Urinary bladder (tissue), 4 donors: Measurements from ENCODE around the gene CAPN12. TPM values are rescaled to one million over a fixed set of nuclear protein-coding genes. Genes with fewer than 3 reads are reported as not detected.
A peak's percentile ranks its signal among the peaks of the same experiment; 100 is the strongest.

Experiments
- DNase-seq: peaks from one replicate; pipeline ENCODE4 v3.0.0-alpha.2; 2015; ENCODE audit errors: extremely low spot score
- H3K27ac ChIP-seq: one replicate; pipeline ENCODE4 v1.5.1; 2013; ENCODE audit warnings: low read depth, mild to moderate bottlenecking, moderate library complexity
- H3K36me3 ChIP-seq: one replicate; pipeline ENCODE4 v1.6.1; 2013; ENCODE audit warnings: mild to moderate bottlenecking, moderate library complexity; ENCODE audit not compliant: insufficient read depth
- H3K4me1 ChIP-seq: one replicate; pipeline ENCODE4 v1.6.1; 2013; ENCODE audit warnings: mild to moderate bottlenecking, moderate library complexity; ENCODE audit not compliant: insufficient read depth
- H3K4me3 ChIP-seq: one replicate; pipeline ENCODE4 v1.5.1; 2013; ENCODE audit warnings: low read depth, low read length
- WGBS: extraction: QIAGEN DNeasy Blood & Tissue Kit; methylation state at CpG from one replicate; pipeline ENCODE4 v1.1.7; 2013; 5-methylcytosine and 5-hydroxymethylcytosine counted together
- polyA plus RNA-seq: library from polyadenylated mRNA; stranded (reverse); fragments of 200-250 nt; gene quantifications from one replicate; pipeline ENCODE4 v1.2.3, GENCODE V29; 2013
- total RNA-seq: library from RNA; depleted of rRNA; stranded (reverse); fragments of >200 nt; gene quantifications from one replicate; pipeline ENCODE4 v1.2.3, GENCODE V29; 2014
- donor health status: healthy with polysubstance abuse.
- donor health status: healthy.

CAPN12 gene
- total and polyA plus RNA-seq, 2 donors: 1.4 to 3.2 TPM

- 82% methylated on average over 16 of the region's 16 CpGs for WGBS
- no peaks in the 10 kb centered on the region for H3K36me3 ChIP-seq
- H3K27ac ChIP-seq: no peak overlapping the region
- H3K4me3 ChIP-seq: no peak overlapping the region
- H3K4me1 ChIP-seq: no peaks in the 10 kb centered on the region
- no peak for DNase-seq
Observed at GRCh38 chr19:38739440-38740256, 4.6 kb downstream of the CAPN12 start.

GRCh38 chr19:38737921-38738737, 6.1 kb downstream of the CAPN12 start:
- Histone ChIP-seq H3K27ac (no peak overlapping the region), H3K4me3 (no peak overlapping the region), H3K4me1 (no peaks in the 10 kb centered on the region), H3K36me3 (no peaks in the 10 kb centered on the region)
- no peak for DNase-seq
- WGBS: 97% methylated on average over 21 of the region's 21 CpGs

GRCh38 chr19:38737281-38737865, 6.9 kb downstream of the CAPN12 start:
- Histone ChIP-seq H3K4me3 (no peak overlapping the region), H3K27ac (no peak overlapping the region), H3K36me3 (no peaks in the 10 kb centered on the region), H3K4me1 (no peaks in the 10 kb centered on the region)
- DNase-seq: no peak
- 44% methylated on average over 22 of the region's 22 CpGs for WGBS

- Histone ChIP-seq H3K27ac (no peak overlapping the region), H3K4me1 (no peaks in the 10 kb centered on the region), H3K4me3 (peak overlapping the region; percentile 27), H3K36me3 (no peaks in the 10 kb centered on the region)
- WGBS: 9% methylated on average over 36 of the region's 36 CpGs
- no peak for DNase-seq
Observed at GRCh38 chr19:38736413-38737280, 7.6 kb downstream of the CAPN12 start.

GRCh38 chr19:38736036-38736412, 8.2 kb downstream of the CAPN12 start:
- DNase-seq: no peak
- Histone ChIP-seq H3K27ac (no peak overlapping the region), H3K36me3 (no peaks in the 10 kb centered on the region), H3K4me1 (no peaks in the 10 kb centered on the region), H3K4me3 (peak overlapping the region; percentile 27)
- WGBS: 3% methylated on average over 42 of the region's 42 CpGs

- WGBS: 19% methylated on average over 18 of the region's 18 CpGs
- H3K4me1 ChIP-seq: no peaks in the 10 kb centered on the region
- no peaks in the 10 kb centered on the region for H3K36me3 ChIP-seq
- no peak for DNase-seq
- no peak overlapping the region for H3K27ac ChIP-seq
- H3K4me3 ChIP-seq: peak overlapping the region; percentile 4
Observed at GRCh38 chr19:38735257-38735686, 9.0 kb downstream of the CAPN12 start.

- Histone ChIP-seq H3K4me3 (peak overlapping the region; percentile 4), H3K36me3 (no peaks in the 10 kb centered on the region), H3K27ac (peak overlapping the region; percentile 67), H3K4me1 (no peaks in the 10 kb centered on the region)
- 55% methylated on average over 13 of the region's 13 CpGs for WGBS
- no peak for DNase-seq
Observed at GRCh38 chr19:38734426-38735256, 9.6 kb downstream of the CAPN12 start.

- Histone ChIP-seq H3K4me1 (no peaks in the 10 kb centered on the region), H3K27ac (no peak overlapping the region), H3K36me3 (no peaks in the 10 kb centered on the region), H3K4me3 (no peak overlapping the region)
- 57% methylated on average over 4 of the region's 4 CpGs for WGBS
- DNase-seq: no peak
Observed at GRCh38 chr19:38734176-38734425, 10.2 kb downstream of the CAPN12 start.

GRCh38 chr19:38733493-38734175, 10.6 kb downstream of the CAPN12 start:
- Histone ChIP-seq H3K4me1 (no peaks in the 10 kb centered on the region), H3K27ac (no peak overlapping the region), H3K4me3 (no peak overlapping the region), H3K36me3 (no peaks in the 10 kb centered on the region)
- WGBS: 69% methylated on average over 6 of the region's 6 CpGs
- no peak for DNase-seq

- WGBS: 97% methylated on average over 1 of the region's 1 CpG
- Histone ChIP-seq H3K4me1 (no peaks in the 10 kb centered on the region), H3K36me3 (no peaks in the 10 kb centered on the region), H3K27ac (no peak overlapping the region), H3K4me3 (no peak overlapping the region)
- DNase-seq: no peak
Observed at GRCh38 chr19:38733241-38733492, 11.1 kb downstream of the CAPN12 start.

- Histone ChIP-seq H3K4me3 (no peak overlapping the region), H3K36me3 (peaks cover 9% of the 10 kb centered on the region), H3K27ac (no peak overlapping the region), H3K4me1 (no peaks in the 10 kb centered on the region)
- WGBS: 71% methylated on average over 10 of the region's 10 CpGs
- no peak for DNase-seq
Observed at GRCh38 chr19:38731654-38732301, 12.5 kb downstream of the CAPN12 start.
